ENCODE measurements around the gene ZMYND15.

DNA sequence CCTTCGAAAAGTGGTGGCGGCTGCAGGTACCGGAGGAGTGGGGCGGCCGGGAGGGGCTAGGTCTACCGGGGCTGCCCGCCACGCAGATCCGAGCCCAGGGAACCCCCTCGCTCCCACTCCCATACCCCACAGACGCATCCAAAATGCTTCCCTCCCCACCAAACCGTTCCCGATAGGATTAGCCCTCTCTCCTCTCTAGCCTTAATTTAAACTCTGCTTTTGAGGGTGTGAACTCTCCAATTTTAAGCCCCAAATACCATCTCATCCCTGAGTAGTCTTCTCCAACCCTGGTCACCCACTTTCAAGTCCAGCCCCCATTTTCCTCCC is 355 bp downstream of the ZMYND15 start:
- TF ChIP-seq CTCF (IDR thresholded peaks at IDR 0.05; ENCODE audit: insufficient read depth, low read length) (no peak), POLR2AphosphoS5 (IDR thresholded peaks at IDR 0.05; ENCODE audit: low read depth) (no peak)
